ENCODE measurements around the gene ERC2.

Gene ERC2

GRCh38 chr3:56233742-56234141 is 234.5 kb downstream of the ERC2 start:
- no peak overlapping the region for H3K27ac ChIP-seq (ENCODE audit: low read depth, low read length)
- no peak overlapping the region for H3K4me3 ChIP-seq (ENCODE audit: insufficient read depth, low read length, poor library complexity, severe bottlenecking)
- no peaks in the 10 kb centered on the region for H3K27me3 ChIP-seq (ENCODE audit: low read length)
- H3K9me3 ChIP-seq (ENCODE audit: insufficient read depth, low read length) = no peaks in the 10 kb centered on the region
- H3K79me2 ChIP-seq (ENCODE audit: insufficient read depth, low read length) = no peaks in the 10 kb centered on the region
- no peaks in the 10 kb centered on the region for H4K20me1 ChIP-seq (ENCODE audit: low read depth, low read length)
- H3K9ac ChIP-seq (ENCODE audit: low read length) = no peak overlapping the region
- H2AFZ ChIP-seq (ENCODE audit: low read depth, low read length, severe bottlenecking) = no peak overlapping the region
- H3F3A ChIP-seq (ENCODE audit: insufficient read depth) = no peaks in the 10 kb centered on the region
- no peak for TF ChIP-seq EZH2phosphoT487 (conservative IDR thresholded peaks at IDR 0.05; ENCODE audit: low read length)
- TF ChIP-seq CTCF (IDR thresholded peaks at IDR 0.05; ENCODE audit: insufficient read depth, low read length, poor library complexity, severe bottlenecking) = no peak
- no peak overlapping the region for H3K4me2 ChIP-seq (ENCODE audit: low read depth, low read length, poor library complexity, severe bottlenecking)
- no peaks in the 10 kb centered on the region for H3K9me2 ChIP-seq (replicated peaks; ENCODE audit: insufficient read depth, low read length)
- no peaks in the 10 kb centered on the region for H3K36me3 ChIP-seq (ENCODE audit: low read length)

GRCh38 chr3:56229311-56229710 is 239.0 kb downstream of the ERC2 start:
- Histone ChIP-seq H3K36me3 (ENCODE audit: low read length) (no peaks in the 10 kb centered on the region), H3K79me2 (ENCODE audit: insufficient read depth, low read length) (no peaks in the 10 kb centered on the region), H3K9ac (ENCODE audit: low read length) (no peak overlapping the region), H2AFZ (ENCODE audit: low read depth, low read length, severe bottlenecking) (no peak overlapping the region), H3K4me2 (ENCODE audit: low read depth, low read length, poor library complexity, severe bottlenecking) (no peak overlapping the region), H3K9me2 (replicated peaks; ENCODE audit: insufficient read depth, low read length) (no peaks in the 10 kb centered on the region), H4K20me1 (ENCODE audit: low read depth, low read length) (no peaks in the 10 kb centered on the region), H3K4me3 (ENCODE audit: insufficient read depth, low read length, poor library complexity, severe bottlenecking) (no peak overlapping the region), H3K27ac (ENCODE audit: low read depth, low read length) (no peak overlapping the region), H3K27me3 (ENCODE audit: low read length) (no peaks in the 10 kb centered on the region), H3K9me3 (ENCODE audit: insufficient read depth, low read length) (no peaks in the 10 kb centered on the region), H3F3A (ENCODE audit: insufficient read depth) (no peaks in the 10 kb centered on the region)
- TF ChIP-seq CTCF (IDR thresholded peaks at IDR 0.05; ENCODE audit: insufficient read depth, low read length, poor library complexity, severe bottlenecking) = no peak
- no peak for TF ChIP-seq EZH2phosphoT487 (conservative IDR thresholded peaks at IDR 0.05; ENCODE audit: low read length)

- TF ChIP-seq EZH2phosphoT487 (conservative IDR thresholded peaks at IDR 0.05; ENCODE audit: low read length) = no peak
- TF ChIP-seq CTCF (IDR thresholded peaks at IDR 0.05; ENCODE audit: insufficient read depth, low read length, poor library complexity, severe bottlenecking) = no peak
- no peaks in the 10 kb centered on the region for H3K9me2 ChIP-seq (replicated peaks; ENCODE audit: insufficient read depth, low read length)
- no peaks in the 10 kb centered on the region for H3K27me3 ChIP-seq (ENCODE audit: low read length)
- no peak overlapping the region for H3K27ac ChIP-seq (ENCODE audit: low read depth, low read length)
- no peak overlapping the region for H3K9ac ChIP-seq (ENCODE audit: low read length)
- H2AFZ ChIP-seq (ENCODE audit: low read depth, low read length, severe bottlenecking) = no peak overlapping the region
- no peaks in the 10 kb centered on the region for H3F3A ChIP-seq (ENCODE audit: insufficient read depth)
- no peaks in the 10 kb centered on the region for H3K9me3 ChIP-seq (ENCODE audit: insufficient read depth, low read length)
- no peaks in the 10 kb centered on the region for H3K79me2 ChIP-seq (ENCODE audit: insufficient read depth, low read length)
- H4K20me1 ChIP-seq (ENCODE audit: low read depth, low read length) = no peaks in the 10 kb centered on the region
- H3K36me3 ChIP-seq (ENCODE audit: low read length) = no peaks in the 10 kb centered on the region
- H3K4me2 ChIP-seq (ENCODE audit: low read depth, low read length, poor library complexity, severe bottlenecking) = no peak overlapping the region
- no peak overlapping the region for H3K4me3 ChIP-seq (ENCODE audit: insufficient read depth, low read length, poor library complexity, severe bottlenecking)
Observed at GRCh38 chr3:56222866-56223265, 245.4 kb downstream of the ERC2 start.

Measured in SU-DHL-6 (cell line).